H9 (cell line): ENCODE results near the gene TTC28. TPM values are rescaled to one million over a fixed set of nuclear protein-coding genes. Genes with fewer than 3 reads are reported as not detected.

Source experiments
- DNase-seq: peaks from one replicate; pipeline ENCODE4 v3.0.0-alpha.2; 2017
- H2AFZ ChIP-seq: one replicate; pipeline ENCODE4 v1.6.1; 2013; ENCODE audit warnings: mild to moderate bottlenecking, low read length, control low read depth, moderate library complexity
- H2AK5ac ChIP-seq: 2 replicates; pipeline ENCODE4 v1.6.1; 2013; ENCODE audit warnings: low read length, control low read depth, mixed read lengths; ENCODE audit not compliant: insufficient read length
- H2BK120ac ChIP-seq: one replicate; pipeline ENCODE4 v1.6.1; 2013; ENCODE audit warnings: low read depth, mild to moderate bottlenecking, low read length, control low read depth, inconsistent platforms; ENCODE audit not compliant: poor library complexity, severe bottlenecking
- H2BK12ac ChIP-seq: 2 replicates; pipeline ENCODE4 v1.6.1; 2013; ENCODE audit warnings: low read length, control low read depth, mixed read lengths, low read depth; ENCODE audit not compliant: insufficient read length
- H2BK15ac ChIP-seq: 2 replicates; pipeline ENCODE4 v1.6.1; 2013; ENCODE audit warnings: low read depth, low read length, control low read depth
- H2BK20ac ChIP-seq: one replicate; pipeline ENCODE4 v1.6.1; 2013; ENCODE audit warnings: low read depth, mild to moderate bottlenecking, low read length, control low read depth, inconsistent platforms; ENCODE audit not compliant: poor library complexity, severe bottlenecking
- H2BK5ac ChIP-seq: 2 replicates; pipeline ENCODE4 v1.6.1; 2013; ENCODE audit warnings: low read length, control low read depth, mixed read lengths; ENCODE audit not compliant: insufficient read length
- H3K14ac ChIP-seq: 2 replicates; pipeline ENCODE4 v1.6.1; 2013; ENCODE audit warnings: low read length, control low read depth; ENCODE audit not compliant: insufficient read depth
- H3K18ac ChIP-seq: 2 replicates; pipeline ENCODE4 v1.6.1; 2013; ENCODE audit warnings: low read depth, mild to moderate bottlenecking, mixed read lengths, low read length, control low read depth; ENCODE audit not compliant: insufficient read length
- H3K23ac ChIP-seq: 2 replicates; pipeline ENCODE4 v1.6.1; 2013; ENCODE audit warnings: low read length, control low read depth, mixed read lengths, low read depth; ENCODE audit not compliant: insufficient read length
- H3K23me2 ChIP-seq: 2 replicates; pipeline ENCODE4 v1.6.1; 2013; ENCODE audit warnings: low read depth, mild to moderate bottlenecking, mixed read lengths, low read length, control low read depth; ENCODE audit not compliant: insufficient read length, poor library complexity, severe bottlenecking
- H3K27ac ChIP-seq: 2 replicates; pipeline ENCODE4 v1.5.1; 2013; ENCODE audit warnings: low read length, control low read depth, mixed read lengths, low read depth; ENCODE audit not compliant: insufficient read length
- H3K27me3 ChIP-seq: 2 replicates; pipeline ENCODE4 v1.6.1; 2013; ENCODE audit warnings: low read length, control low read depth, inconsistent platforms; ENCODE audit not compliant: insufficient read depth
- H3K4ac ChIP-seq: 2 replicates; pipeline ENCODE4 v1.6.1; 2013; ENCODE audit warnings: low read depth, mild to moderate bottlenecking, control low read depth, inconsistent platforms, low read length, moderate library complexity
- H3K4me1 ChIP-seq: 2 replicates; pipeline ENCODE4 v1.6.1; 2013; ENCODE audit warnings: low read length, control low read depth, inconsistent platforms; ENCODE audit not compliant: insufficient read depth
- H3K4me2 ChIP-seq: 2 replicates; pipeline ENCODE4 v1.6.1; 2013; ENCODE audit warnings: low read length, control low read depth, mixed read lengths; ENCODE audit not compliant: insufficient read length, insufficient read depth
- H3K56ac ChIP-seq: 2 replicates; pipeline ENCODE4 v1.6.1; 2013; ENCODE audit warnings: low read depth, mild to moderate bottlenecking, mixed read lengths, low read length, control low read depth; ENCODE audit not compliant: insufficient read length
- H3K79me1 ChIP-seq: 2 replicates; pipeline ENCODE4 v1.6.1; 2013; ENCODE audit warnings: low read depth, mild to moderate bottlenecking, moderate library complexity, low read length, control low read depth, inconsistent platforms; ENCODE audit not compliant: insufficient read depth, poor library complexity, severe bottlenecking
- H3K79me2 ChIP-seq: 2 replicates; pipeline ENCODE4 v1.6.1; 2013; ENCODE audit warnings: low read length, control low read depth, inconsistent platforms; ENCODE audit not compliant: insufficient read depth
- H3K9ac ChIP-seq: 2 replicates; pipeline ENCODE4 v1.6.1; 2013; ENCODE audit warnings: low read length, control low read depth, mixed read lengths; ENCODE audit not compliant: insufficient read length; ENCODE audit errors: extremely low read depth
- H3K9me3 ChIP-seq: one replicate; pipeline ENCODE4 v1.6.1; 2013; ENCODE audit warnings: low read depth, low read length, inconsistent platforms; ENCODE audit not compliant: control insufficient read depth
- H3T11ph ChIP-seq: one replicate; pipeline ENCODE4 v1.6.1; 2013; ENCODE audit warnings: mild to moderate bottlenecking, low read length, control low read depth, inconsistent platforms
- H4K20me1 ChIP-seq: one replicate; pipeline ENCODE4 v1.6.1; 2013; ENCODE audit not compliant: control insufficient read depth, insufficient read length, insufficient read depth
- H4K5ac ChIP-seq: 2 replicates; pipeline ENCODE4 v1.6.1; 2013; ENCODE audit warnings: low read depth, mild to moderate bottlenecking, mixed read lengths, low read length, control low read depth; ENCODE audit not compliant: insufficient read length
- H4K8ac ChIP-seq: replicated peaks from 2 replicates; pipeline ENCODE4 v1.6.1; 2013; ENCODE audit warnings: low read length, control low read depth, mixed read lengths, low read depth; ENCODE audit not compliant: insufficient read length
- H4K91ac ChIP-seq: 2 replicates; pipeline ENCODE4 v1.6.1; 2013; ENCODE audit warnings: low read depth, mild to moderate bottlenecking, moderate library complexity, mixed read lengths, low read length, control low read depth; ENCODE audit not compliant: insufficient read length
- H3K27ac Mint-ChIP-seq, 3 experiments: 2 replicates in 2 of 3; 3 replicates in 1 of 3; pipeline ENCODE4 v1.8.0; 2020 to 2021; ENCODE audit warnings: mixed read lengths in 3 of 3, mild to moderate bottlenecking in 1 of 3, moderate library complexity in 1 of 3
- H3K27me3 Mint-ChIP-seq: 2 replicates; pipeline ENCODE4 v1.8.0; 2021; ENCODE audit warnings: low read depth, mild to moderate bottlenecking, moderate library complexity, mixed read lengths
- H3K36me3 Mint-ChIP-seq, 3 experiments: 2 replicates in 2 of 3; 3 replicates in 1 of 3; pipeline ENCODE4 v1.8.0; 2020 to 2021; ENCODE audit warnings: low read depth in 3 of 3, mixed read lengths in 3 of 3; ENCODE audit not compliant: insufficient read depth in 1 of 3
- H3K4me1 Mint-ChIP-seq, 2 experiments: 2 replicates each; pipeline ENCODE4 v1.8.0; 2020; ENCODE audit warnings: mixed read lengths in 2 of 2
- H3K4me3 Mint-ChIP-seq, 2 experiments: 2 replicates in 1 of 2; 3 replicates in 1 of 2; pipeline ENCODE4 v1.8.0; 2020 to 2021; ENCODE audit warnings: mild to moderate bottlenecking in 2 of 2, mixed read lengths in 2 of 2, moderate library complexity in 1 of 2
- H3K9me3 Mint-ChIP-seq, 2 experiments: 2 replicates in 1 of 2; 3 replicates in 1 of 2; pipeline ENCODE4 v1.8.0; 2020; ENCODE audit warnings: mild to moderate bottlenecking in 2 of 2, mixed read lengths in 2 of 2, moderate library complexity in 1 of 2
- CTCF ChIP-seq: fragments of 200-600 bp; sonication (generic); conservative IDR thresholded peaks from 3 replicates; pipeline ENCODE4 v1.8.0; 2021; ENCODE audit warnings: antibody characterized with exemption, mild to moderate bottlenecking
- WGBS: extraction: QIAGEN DNeasy Blood & Tissue Kit; methylation state at CpG from one replicate; pipeline ENCODE4 v1.1.7; 2013; ENCODE audit warnings: missing lambda C conversion rate, low lambda C conversion rate, mixed read lengths; ENCODE audit not compliant: insufficient read length; ENCODE audit errors: extremely low coverage; 5-methylcytosine and 5-hydroxymethylcytosine counted together
- total RNA-seq: library from RNA; stranded (reverse); gene quantifications from 2 replicates; pipeline ENCODE4 v1.2.1, GENCODE V29; 2021

The TTC28 gene
- total RNA-seq, 1 experiment from 2014 or later = 13.6 TPM

DNA sequence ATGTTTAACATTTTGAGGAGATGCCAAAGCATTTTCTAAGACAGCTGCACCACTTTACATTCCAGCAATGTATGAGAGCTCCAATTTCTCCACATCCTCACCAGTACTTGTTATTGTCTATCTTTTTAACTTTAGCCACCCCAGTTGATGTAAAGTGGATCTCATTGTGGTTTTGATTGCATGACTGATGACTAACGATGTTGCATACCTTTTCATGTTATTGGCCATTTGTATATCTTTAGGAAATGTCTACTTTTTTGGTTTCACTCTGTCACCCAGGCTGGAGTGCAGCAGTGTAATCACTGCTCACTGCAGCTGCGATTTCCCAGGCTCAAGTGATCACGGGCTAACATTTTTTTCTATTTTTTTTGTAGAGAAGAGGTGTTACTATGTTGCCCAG, 8.9 kb downstream of the TTC28 start:
- Histone ChIP-seq H4K91ac (no peak overlapping the region), H3K9ac (no peak overlapping the region), H2AK5ac (no peak overlapping the region), H3K4me2 (no peak overlapping the region), H3K79me2 (no peaks in the 10 kb centered on the region), H3K27me3 (no peaks in the 10 kb centered on the region), H2BK20ac (no peak overlapping the region), H2AFZ (no peak overlapping the region), H2BK120ac (no peak overlapping the region), H3K56ac (no peak overlapping the region), H3K27ac (no peak overlapping the region), H4K5ac (no peak overlapping the region), H3K23ac (no peak overlapping the region), H3K4me1 (no peaks in the 10 kb centered on the region), H2BK12ac (no peak overlapping the region), H3K4ac (no peak overlapping the region), H3K23me2 (no peaks in the 10 kb centered on the region), H3K18ac (no peak overlapping the region), H4K20me1 (no peaks in the 10 kb centered on the region), H2BK5ac (no peak overlapping the region), H3K9me3 (no peaks in the 10 kb centered on the region), H3K14ac (no peak overlapping the region), H4K8ac (no peak overlapping the region), H2BK15ac (no peak overlapping the region), H3K79me1 (no peaks in the 10 kb centered on the region), H3T11ph (no peak overlapping the region)
- Mint-ChIP-seq H3K27me3 (no peaks in the 10 kb centered on the region), H3K36me3 (peaks cover 0 to 14% (median 0%) of the 10 kb centered on the region in 3 experiments; a peak in 4 of 7 replicates), H3K27ac (no peak overlapping the region), H3K4me3 (no peak overlapping the region), H3K4me1 (no peaks in the 10 kb centered on the region), H3K9me3 (peaks cover 5 to 9% of the 10 kb centered on the region in 2 experiments; a peak in 4 of 5 replicates)
- WGBS = no CpG with 5 or more reads among the region's 3 CpGs
- DNase-seq = no peak
- TF ChIP-seq CTCF = no peak
